Skin epidermis (tissue), 12 donors: ENCODE results near the gene TMEM266.

ENCODE experiments used
- H3K27ac ChIP-seq, 21 experiments: fragments of 200-600 bp; sonication (generic) in 11 of 21; one replicate each; pipeline ENCODE4 v1.5.0; 2020; ENCODE audit warnings: mild to moderate bottlenecking in 3 of 21, inconsistent platforms in 2 of 21, moderate library complexity in 2 of 21
- H3K4me3 ChIP-seq, 7 experiments: fragments of 200-600 bp; sonication (generic) in 2 of 7; one replicate each; pipeline ENCODE4 v1.5.0; 2020; ENCODE audit warnings: inconsistent platforms in 2 of 7, mild to moderate bottlenecking in 2 of 7, moderate library complexity in 1 of 7

Gene TMEM266

GRCh38 chr15:76173317-76173834 is 113.6 kb downstream of the TMEM266 start:
- Histone ChIP-seq H3K4me3 (no peak overlapping the region), H3K27ac (peak overlapping the region in 2 of 21 experiments; percentile 6 to 21)

- H3K4me3 ChIP-seq = no peak overlapping the region
- H3K27ac ChIP-seq = no peak overlapping the region
Observed at GRCh38 chr15:76174654-76175053, 114.9 kb downstream of the TMEM266 start.

GRCh38 chr15:76175442-76175841 is 115.7 kb downstream of the TMEM266 start:
- H3K27ac ChIP-seq = peak overlapping the region in 2 of 21 experiments; percentile 8 to 26
- no peak overlapping the region for H3K4me3 ChIP-seq

GRCh38 chr15:76176059-76176458 is 116.3 kb downstream of the TMEM266 start:
- H3K4me3 ChIP-seq = no peak overlapping the region
- peak overlapping the region in 4 of 21 experiments; percentile 39 to 80 (median 44) for H3K27ac ChIP-seq

GRCh38 chr15:76176487-76177085 is 116.8 kb downstream of the TMEM266 start:
- H3K4me3 ChIP-seq = no peak overlapping the region

GRCh38 chr15:76177491-76178040 is 117.8 kb downstream of the TMEM266 start:
- H3K27ac ChIP-seq = peak overlapping the region in 11 of 21 experiments; percentile 16 to 80 (median 53)
- no peak overlapping the region for H3K4me3 ChIP-seq

More at GRCh38 chr15:76176487-76177085, 116.8 kb downstream of the TMEM266 start:
- peak overlapping the region in 7 of 21 experiments; percentile 35 to 80 (median 42) for H3K27ac ChIP-seq

- Histone ChIP-seq H3K27ac (peak overlapping the region in 10 of 21 experiments; percentile 25 to 80 (median 58)), H3K4me3 (no peak overlapping the region)
Observed at GRCh38 chr15:76178296-76179000, 118.7 kb downstream of the TMEM266 start.

GRCh38 chr15:76179023-76179422 is 119.2 kb downstream of the TMEM266 start:
- no peak overlapping the region for H3K4me3 ChIP-seq
- H3K27ac ChIP-seq = peak overlapping the region in 5 of 21 experiments; percentile 53 to 80 (median 69)

- Histone ChIP-seq H3K4me3 (no peak overlapping the region), H3K27ac (no peak overlapping the region)
Observed at GRCh38 chr15:76180321-76180720, 120.5 kb downstream of the TMEM266 start.

GRCh38 chr15:76181705-76182107 is 121.9 kb downstream of the TMEM266 start:
- Histone ChIP-seq H3K27ac (peak overlapping the region in 8 of 21 experiments; percentile 3 to 58 (median 38)), H3K4me3 (no peak overlapping the region)

- no peak overlapping the region for H3K27ac ChIP-seq
- no peak overlapping the region for H3K4me3 ChIP-seq
Observed at GRCh38 chr15:76183930-76184649, 124.3 kb downstream of the TMEM266 start.

GRCh38 chr15:76184650-76185035 is 124.9 kb downstream of the TMEM266 start:
- no peak overlapping the region for H3K27ac ChIP-seq
- no peak overlapping the region for H3K4me3 ChIP-seq

- H3K27ac ChIP-seq = no peak overlapping the region
Observed at GRCh38 chr15:76185716-76186115, 125.9 kb downstream of the TMEM266 start.

GRCh38 chr15:76187163-76187562 is 127.4 kb downstream of the TMEM266 start:
- Histone ChIP-seq H3K4me3 (no peak overlapping the region), H3K27ac (no peak overlapping the region)

More at GRCh38 chr15:76185716-76186115, 125.9 kb downstream of the TMEM266 start:
- H3K4me3 ChIP-seq = no peak overlapping the region

GRCh38 chr15:76189106-76189505 is 129.3 kb downstream of the TMEM266 start:
- Histone ChIP-seq H3K27ac (no peak overlapping the region), H3K4me3 (no peak overlapping the region)

- Histone ChIP-seq H3K27ac (no peak overlapping the region), H3K4me3 (peak overlapping the region in 1 of 7 experiments; percentile 18)
Observed at GRCh38 chr15:76190070-76190564, 130.3 kb downstream of the TMEM266 start.

- H3K27ac ChIP-seq = peak overlapping the region in 1 of 21 experiments; percentile 7
- H3K4me3 ChIP-seq = peak overlapping the region in 3 of 7 experiments; percentile 17 to 27 (median 18)
Observed at GRCh38 chr15:76190751-76191538, 131.2 kb downstream of the TMEM266 start.

- Histone ChIP-seq H3K4me3 (no peak overlapping the region), H3K27ac (no peak overlapping the region)
Observed at GRCh38 chr15:76191539-76192244, 131.9 kb downstream of the TMEM266 start.
